HuH-7 (cell line): ENCODE measurements around the gene STX1B.
"Not testable (repeated sequence)": the region's sequence is repeated elsewhere in the genome, so short reads cannot be mapped to it uniquely, and the experiment has no call there.

Source experiments
- DNase-seq: peaks from one replicate; pipeline ENCODE4 v3.0.0; 2011; ENCODE audit warnings: low spot score

STX1B gene

GRCh38 chr16:30951750-30952149, 58.7 kb downstream of the STX1B start:
- DNase-seq: no peak

- no peak for DNase-seq
Measured at GRCh38 chr16:30951193-30951592, 59.2 kb downstream of the STX1B start.

- no peak for DNase-seq
Measured at GRCh38 chr16:30950516-30951065, 59.8 kb downstream of the STX1B start.

- DNase-seq: peak; percentile 71
Measured at GRCh38 chr16:30949650-30950515, 60.6 kb downstream of the STX1B start.

- no peak for DNase-seq
Measured at GRCh38 chr16:30948667-30949649, 61.5 kb downstream of the STX1B start, which contains the start of gene ORAI3. ORAI3 (plus strand) TSS chr16:30949068; CDS start chr16:30949290, 222 bp downstream.

- no peak for DNase-seq
Measured at GRCh38 chr16:30947859-30948666, 62.4 kb downstream of the STX1B start.

GRCh38 chr16:30947541-30947858, 62.9 kb downstream of the STX1B start:
- no peak for DNase-seq

GRCh38 chr16:30946671-30947540, 63.5 kb downstream of the STX1B start:
- DNase-seq: no peak

GRCh38 chr16:30944352-30944751, 66.1 kb downstream of the STX1B start:
- DNase-seq: no peak

GRCh38 chr16:30942426-30942806, 68.0 kb downstream of the STX1B start:
- DNase-seq: no peak

- DNase-seq: peak; percentile 83
Measured at GRCh38 chr16:30941600-30942425, 68.6 kb downstream of the STX1B start.

GRCh38 chr16:30939571-30939970, 70.9 kb downstream of the STX1B start:
- not testable (repeated sequence) for DNase-seq
